DOHH2 (cell line): Measurements from ENCODE around the gene ATP2A2.

Experiments
- CTCF ChIP-seq: fragments of 200-600 bp; sonication (generic); IDR thresholded peaks from one replicate; pipeline ENCODE4 v1.5.1; 2014; ENCODE audit warnings: antibody characterized with exemption, mild to moderate bottlenecking, low read depth, low read length; ENCODE audit not compliant: poor library complexity, severe bottlenecking
- EZH2phosphoT487 ChIP-seq: fragments of 200-600 bp; sonication (generic); IDR thresholded peaks from 2 replicates; pipeline ENCODE4 v1.6.1; 2017; ENCODE audit warnings: borderline replicate concordance, mild to moderate bottlenecking, antibody characterized with exemption, low read length, moderate library complexity, mixed read lengths

GRCh38 chr12:110353211-110353965, 72.3 kb downstream of the ATP2A2 start:
- TF ChIP-seq CTCF (no peak), EZH2phosphoT487 (no peak)
